Tibial nerve (tissue), 4 donors: Measurements from ENCODE around the gene FOXL1.

ENCODE experiments used
- CTCF ChIP-seq, 5 experiments: fragments of 200-600 bp in 3 of 5; fragments of 450-650 bp in 2 of 5; sonication (generic) in 3 of 5; IDR thresholded peaks; one replicate each; pipeline ENCODE4 v1.5.1; 2016 to 2019; ENCODE audit warnings: antibody characterized with exemption in 5 of 5, mild to moderate bottlenecking in 3 of 5, moderate library complexity in 2 of 5
- EP300 ChIP-seq, 2 donors: sonication (generic); formaldehyde crosslinking; IDR thresholded peaks; one replicate each; pipeline ENCODE4 v1.6.1; 2017; ENCODE audit warnings: antibody characterized with exemption in 2 of 2, mild to moderate bottlenecking in 1 of 2
- POLR2A ChIP-seq, 2 donors: fragments of 450-650 bp; IDR thresholded peaks; one replicate each; pipeline ENCODE4 v1.6.1; 2017; ENCODE audit warnings: antibody characterized with exemption in 2 of 2, mild to moderate bottlenecking in 2 of 2, moderate library complexity in 2 of 2

- no peak for TF ChIP-seq POLR2A (IDR thresholded peaks at IDR 0.05)
- no peak for TF ChIP-seq CTCF (IDR thresholded peaks at IDR 0.05)
- TF ChIP-seq EP300 (IDR thresholded peaks at IDR 0.05) = no peak
Measured at GRCh38 chr16:86626284-86626683, 47.9 kb downstream of the FOXL1 start.
